T-helper 1 cell treated with Interleukin-12 subunit alpha and Interleukin-12 subunit beta and Interleukin-4 antibody, amounts not matched to agents 30 μg/mL and 1 μg/mL, for 36 hours (primary cell): ENCODE measurements around the gene SNRNP200.
"Not testable (repeated sequence)": the region's sequence is repeated elsewhere in the genome, so short reads cannot be mapped to it uniquely, and the experiment has no call there.

Experiments
- H3K27ac Mint-ChIP-seq: one replicate; pipeline ENCODE4 v1.8.0; 2021; ENCODE audit warnings: mild to moderate bottlenecking, mixed read lengths
- H3K27me3 Mint-ChIP-seq: one replicate; pipeline ENCODE4 v1.8.0; 2021; ENCODE audit warnings: low read depth, mixed read lengths
- H3K36me3 Mint-ChIP-seq: one replicate; pipeline ENCODE4 v1.8.0; 2021; ENCODE audit warnings: low read depth, mixed read lengths
- H3K4me1 Mint-ChIP-seq: one replicate; pipeline ENCODE4 v1.8.0; 2021; ENCODE audit warnings: low read depth, mixed read lengths
- H3K4me3 Mint-ChIP-seq: one replicate; pipeline ENCODE4 v1.8.0; 2021; ENCODE audit warnings: mild to moderate bottlenecking, moderate library complexity, mixed read lengths
- H3K9me3 Mint-ChIP-seq: one replicate; pipeline ENCODE4 v1.8.0; 2021; ENCODE audit warnings: mixed read lengths

The SNRNP200 gene

DNA sequence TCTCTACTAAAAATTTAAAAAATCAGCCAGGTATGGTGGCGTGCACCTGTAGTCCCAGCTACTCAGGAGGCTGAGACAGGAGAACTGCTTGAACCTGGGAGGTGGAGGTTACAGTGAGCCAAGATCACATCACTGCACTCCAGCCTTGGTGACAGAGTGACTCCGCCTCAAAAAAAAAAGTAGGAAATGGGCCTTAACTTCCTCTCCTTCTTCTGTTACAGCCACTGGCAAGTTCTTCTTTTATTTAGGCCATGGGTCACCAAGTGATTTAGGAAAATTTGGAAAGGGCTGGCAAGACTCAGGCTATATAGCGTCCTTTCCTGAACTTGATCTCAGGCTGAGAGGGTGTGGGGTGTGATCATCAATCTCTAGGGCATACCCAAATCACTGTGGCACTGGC is 47.6 kb downstream of the SNRNP200 start:
- peaks cover 40% of the 10 kb centered on the region for H3K4me1 Mint-ChIP-seq
- H3K27me3 Mint-ChIP-seq = not testable (repeated sequence)

DNA sequence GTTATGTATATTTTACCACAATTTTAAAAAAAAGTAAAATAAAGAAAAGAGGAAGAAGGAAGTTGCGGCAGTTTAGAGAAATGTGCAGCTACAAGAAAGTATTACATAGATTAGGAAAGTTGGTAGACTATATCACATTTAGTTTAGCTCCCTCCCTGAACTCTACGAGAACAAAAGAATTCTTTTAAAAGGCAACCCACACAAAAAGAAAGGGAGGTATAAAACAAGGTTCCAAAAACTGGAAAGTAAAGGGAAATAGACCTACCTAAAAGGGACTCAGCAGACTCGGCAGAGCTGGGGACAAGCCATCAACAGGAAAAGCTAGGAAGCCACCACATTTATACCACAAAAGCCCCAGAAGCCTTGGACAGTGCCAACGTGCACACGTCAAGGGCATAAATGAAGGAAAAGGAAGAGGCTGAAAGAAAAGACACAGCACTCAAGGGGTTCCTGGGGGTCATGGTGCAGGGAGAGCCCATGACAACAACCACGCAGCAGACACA is 48.7 kb downstream of the SNRNP200 start:
- Mint-ChIP-seq H3K9me3 (no peaks in the 10 kb centered on the region), H3K27me3 (no peaks in the 10 kb centered on the region), H3K27ac (peak overlapping the region; percentile 51), H3K4me1 (peaks cover 37% of the 10 kb centered on the region), H3K36me3 (peaks cover 45% of the 10 kb centered on the region), H3K4me3 (no peak overlapping the region)

More for the DNA sequence above, 47.6 kb downstream of the SNRNP200 start:
- H3K9me3 Mint-ChIP-seq, H3K4me3 Mint-ChIP-seq: not testable (repeated sequence)
- H3K36me3 Mint-ChIP-seq = peaks cover 36% of the 10 kb centered on the region
- peak overlapping the region; percentile 20 for H3K27ac Mint-ChIP-seq

DNA sequence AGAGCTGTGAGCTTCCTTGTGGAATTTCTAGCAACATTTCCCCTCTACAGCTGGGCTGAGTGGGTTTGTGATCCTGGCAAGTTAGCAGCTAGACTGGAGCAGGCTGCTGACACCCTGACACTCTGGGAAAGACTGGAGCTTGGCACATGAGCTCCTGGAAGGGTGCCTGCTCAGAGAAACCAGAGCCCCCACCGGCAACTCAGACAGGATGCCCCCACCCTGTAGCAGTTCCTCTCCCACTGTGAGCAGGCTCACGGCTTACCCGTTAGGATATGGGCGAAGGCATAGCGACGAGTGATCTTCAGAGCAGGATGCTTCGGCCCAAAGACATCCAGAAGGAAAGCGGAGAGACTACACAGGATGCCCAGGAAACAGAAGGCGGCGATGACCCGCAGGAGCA is 50.8 kb downstream of the SNRNP200 start:
- no peaks in the 10 kb centered on the region for H3K27me3 Mint-ChIP-seq
- H3K4me3 Mint-ChIP-seq = no peak overlapping the region
- peaks cover 29% of the 10 kb centered on the region for H3K4me1 Mint-ChIP-seq
- H3K36me3 Mint-ChIP-seq = peaks cover 46% of the 10 kb centered on the region
- H3K27ac Mint-ChIP-seq = no peak overlapping the region
- H3K9me3 Mint-ChIP-seq = no peaks in the 10 kb centered on the region

DNA sequence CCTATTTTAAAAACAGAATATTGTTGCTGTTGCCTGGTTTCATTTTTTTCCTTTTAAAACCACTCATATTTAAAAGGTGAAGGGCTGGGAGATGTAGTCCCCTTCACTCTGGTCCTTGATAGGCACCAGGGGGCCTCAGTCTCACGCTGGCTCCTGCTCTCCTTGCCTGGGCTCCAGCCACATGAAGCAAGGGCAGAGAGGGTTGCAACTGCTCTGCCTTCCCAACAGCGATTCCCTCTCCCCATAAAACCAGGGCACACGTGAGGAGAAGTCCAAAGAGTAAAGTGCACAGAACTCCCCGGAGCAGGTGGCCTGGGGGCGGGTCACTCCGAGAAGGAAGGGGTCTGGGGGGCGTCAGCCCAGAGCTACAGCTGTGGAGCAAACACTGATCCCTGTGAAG is 52.3 kb downstream of the SNRNP200 start:
- no peaks in the 10 kb centered on the region for H3K27me3 Mint-ChIP-seq
- H3K4me1 Mint-ChIP-seq = peaks cover 26% of the 10 kb centered on the region
- peaks cover 46% of the 10 kb centered on the region for H3K36me3 Mint-ChIP-seq
- no peaks in the 10 kb centered on the region for H3K9me3 Mint-ChIP-seq
- no peak overlapping the region for H3K27ac Mint-ChIP-seq
- no peak overlapping the region for H3K4me3 Mint-ChIP-seq

DNA sequence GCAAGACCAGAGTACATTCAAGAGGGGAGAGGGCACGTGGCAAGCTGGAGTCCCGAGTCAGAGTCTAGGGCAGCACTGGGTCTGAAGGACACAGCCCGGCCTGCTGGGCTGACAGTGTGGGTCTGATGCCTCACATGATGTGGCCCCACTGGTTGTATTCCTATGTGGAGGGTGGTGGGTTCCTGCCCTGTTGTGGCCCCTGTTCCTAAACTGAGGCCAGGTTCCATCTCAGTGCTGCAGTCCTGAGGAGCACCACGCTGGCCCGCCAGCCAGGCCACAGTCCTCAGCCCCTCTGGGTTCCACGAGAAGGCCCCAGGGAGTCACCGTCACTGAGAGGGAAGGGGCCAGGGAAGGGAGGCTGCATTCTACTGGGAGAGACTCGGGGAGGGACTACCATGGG is 52.8 kb downstream of the SNRNP200 start:
- Mint-ChIP-seq H3K4me3 (no peak overlapping the region), H3K27ac (no peak overlapping the region), H3K9me3 (no peaks in the 10 kb centered on the region), H3K4me1 (peaks cover 26% of the 10 kb centered on the region), H3K36me3 (peaks cover 48% of the 10 kb centered on the region), H3K27me3 (no peaks in the 10 kb centered on the region)

DNA sequence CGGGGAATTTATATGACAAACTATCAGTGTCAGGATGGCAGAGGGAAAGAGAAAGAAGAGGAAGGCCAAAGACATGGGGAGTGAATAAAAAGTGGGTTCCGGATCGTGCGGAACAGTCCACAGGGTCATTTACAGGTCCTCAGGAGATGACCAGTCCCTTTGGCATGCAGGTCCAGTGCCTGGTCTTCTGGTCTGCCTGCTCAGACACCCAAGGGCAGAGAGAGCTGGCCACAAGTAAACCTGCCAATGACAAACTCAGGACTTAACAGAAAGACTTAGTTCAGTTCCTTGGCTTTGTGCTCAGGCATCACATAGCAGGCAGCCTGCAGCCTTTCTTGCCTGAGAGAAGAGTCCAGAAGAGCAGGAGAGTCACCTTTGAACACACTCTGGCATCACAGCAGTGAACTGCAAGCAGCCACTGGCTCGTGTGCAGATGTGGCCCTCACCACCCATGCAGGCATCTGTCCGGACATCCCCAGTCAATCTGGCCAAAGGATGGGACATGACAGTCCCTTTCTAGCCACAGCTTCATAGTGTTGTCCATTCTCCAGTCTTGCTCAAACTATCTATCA is 53.5 kb downstream of the SNRNP200 start:
- Mint-ChIP-seq H3K36me3 (peaks cover 50% of the 10 kb centered on the region), H3K9me3 (no peaks in the 10 kb centered on the region), H3K4me3 (no peak overlapping the region), H3K4me1 (peaks cover 29% of the 10 kb centered on the region), H3K27me3 (no peaks in the 10 kb centered on the region), H3K27ac (no peak overlapping the region)

DNA sequence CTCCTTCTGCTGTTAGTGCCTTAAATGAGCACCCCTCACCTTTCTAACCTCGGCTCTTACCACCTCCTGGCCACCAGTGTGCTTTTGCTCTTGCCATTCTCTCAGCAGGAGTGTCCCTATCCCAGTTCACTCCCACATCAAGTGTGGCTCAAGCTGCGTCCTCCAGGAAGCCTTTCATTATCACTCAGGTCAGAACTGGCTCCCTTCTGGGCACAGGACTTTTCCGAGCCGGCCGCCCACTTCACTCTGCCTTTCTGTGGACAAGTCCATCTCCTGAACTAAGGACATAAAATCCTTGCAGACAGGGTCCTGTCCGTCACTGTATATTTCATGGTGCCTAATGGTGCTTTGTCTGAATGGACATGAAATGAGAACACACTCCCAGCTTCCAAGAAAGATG is 55.2 kb downstream of the SNRNP200 start:
- Mint-ChIP-seq H3K4me1 (peaks cover 37% of the 10 kb centered on the region), H3K9me3 (peaks cover 9% of the 10 kb centered on the region), H3K36me3 (peaks cover 54% of the 10 kb centered on the region), H3K27me3 (no peaks in the 10 kb centered on the region), H3K27ac (peak overlapping the region; percentile 9), H3K4me3 (no peak overlapping the region)

DNA sequence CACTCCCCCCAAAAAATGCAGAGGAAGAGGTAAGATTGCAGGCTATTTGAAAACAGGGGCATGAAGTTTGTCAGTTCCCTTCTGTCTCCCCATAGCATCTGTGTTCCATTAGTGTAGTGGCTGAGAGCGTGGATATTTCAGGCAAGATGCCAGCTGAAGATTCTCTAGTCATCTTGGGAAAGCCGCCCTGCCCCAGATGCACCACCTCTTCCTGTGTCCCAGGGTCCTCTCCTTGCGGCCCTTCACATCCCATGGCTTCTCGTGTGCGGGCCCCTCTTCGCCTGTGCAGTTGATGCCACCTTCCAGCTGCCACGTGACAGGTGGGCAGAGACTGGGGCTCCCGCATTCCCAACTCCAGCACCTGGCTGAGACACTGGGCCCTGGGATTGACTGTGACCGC is 55.7 kb downstream of the SNRNP200 start:
- Mint-ChIP-seq H3K4me1 (peaks cover 38% of the 10 kb centered on the region), H3K4me3 (no peak overlapping the region), H3K36me3 (peaks cover 55% of the 10 kb centered on the region), H3K9me3 (peaks cover 9% of the 10 kb centered on the region), H3K27ac (no peak overlapping the region), H3K27me3 (no peaks in the 10 kb centered on the region)

DNA sequence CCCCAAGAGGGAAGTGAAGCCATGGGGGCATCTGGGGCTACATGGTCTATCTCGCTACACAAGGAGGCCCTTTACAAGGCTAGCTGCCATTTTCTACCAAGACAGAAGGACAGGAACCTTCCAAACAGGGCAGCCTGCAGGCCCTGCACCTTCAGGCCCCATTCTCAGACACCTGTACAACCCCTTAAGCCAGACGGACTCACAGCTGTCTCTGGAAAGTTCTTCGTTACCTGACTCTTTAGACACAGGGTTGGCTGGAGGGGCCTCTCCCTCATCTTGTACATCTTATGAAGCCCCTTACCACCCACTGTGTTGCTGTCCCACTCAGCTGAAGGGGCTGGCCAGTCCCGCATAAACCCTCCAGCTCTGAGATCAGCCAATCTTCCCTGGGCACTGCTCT is 56.7 kb downstream of the SNRNP200 start:
- Mint-ChIP-seq H3K27me3 (no peaks in the 10 kb centered on the region), H3K27ac (no peak overlapping the region), H3K4me1 (peaks cover 40% of the 10 kb centered on the region)

DNA sequence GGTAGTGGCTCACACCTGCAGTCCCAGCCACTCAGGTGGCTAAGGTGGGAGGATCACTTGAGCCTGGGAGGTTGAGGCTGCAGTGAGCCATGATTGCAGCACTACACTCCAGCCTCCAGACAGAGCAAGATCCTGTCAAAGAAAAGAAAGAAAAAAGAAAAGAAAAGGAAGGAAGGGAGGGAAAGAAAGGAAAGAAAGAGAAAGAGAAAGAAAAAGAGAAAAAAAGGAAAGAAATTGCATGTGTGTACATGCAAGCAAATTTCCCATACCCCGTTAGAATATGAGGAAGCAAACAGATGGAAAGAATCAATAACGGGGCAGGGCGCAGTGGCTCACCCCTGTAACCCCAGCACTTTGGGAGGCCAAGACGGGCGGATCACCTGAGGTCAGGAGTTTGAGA is 57.5 kb downstream of the SNRNP200 start:
- Mint-ChIP-seq H3K4me1 (peaks cover 44% of the 10 kb centered on the region), H3K27me3 (no peaks in the 10 kb centered on the region), H3K27ac (no peak overlapping the region), H3K4me3 (no peak overlapping the region), H3K9me3 (peaks cover 9% of the 10 kb centered on the region), H3K36me3 (peaks cover 43% of the 10 kb centered on the region)

More for the DNA sequence above, 56.7 kb downstream of the SNRNP200 start:
- Mint-ChIP-seq H3K36me3 (peaks cover 47% of the 10 kb centered on the region), H3K9me3 (peaks cover 9% of the 10 kb centered on the region), H3K4me3 (no peak overlapping the region)

DNA sequence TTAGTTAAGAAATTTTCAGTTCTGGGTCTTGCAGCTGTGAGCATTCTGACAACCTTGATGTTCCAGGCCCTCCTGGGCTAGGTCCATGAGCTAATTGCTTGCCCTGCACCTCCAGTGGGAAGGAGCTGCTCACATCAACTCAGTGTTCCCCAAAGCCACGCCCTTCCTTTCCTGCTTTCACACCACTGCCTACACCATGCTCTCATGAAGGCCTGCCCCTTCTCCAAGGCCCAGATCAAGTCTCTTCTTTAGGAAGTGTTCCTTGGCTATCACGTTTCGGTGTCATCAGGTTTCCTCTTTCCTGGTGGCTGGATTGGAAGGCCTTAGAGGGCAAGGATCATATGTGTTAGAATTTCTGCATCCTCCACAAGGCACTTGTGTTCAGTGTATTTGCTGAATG is 58.3 kb downstream of the SNRNP200 start:
- Mint-ChIP-seq H3K27me3 (no peaks in the 10 kb centered on the region), H3K4me1 (peaks cover 53% of the 10 kb centered on the region), H3K9me3 (peaks cover 9% of the 10 kb centered on the region), H3K36me3 (peaks cover 36% of the 10 kb centered on the region), H3K4me3 (no peak overlapping the region), H3K27ac (peak overlapping the region; percentile 69)

DNA sequence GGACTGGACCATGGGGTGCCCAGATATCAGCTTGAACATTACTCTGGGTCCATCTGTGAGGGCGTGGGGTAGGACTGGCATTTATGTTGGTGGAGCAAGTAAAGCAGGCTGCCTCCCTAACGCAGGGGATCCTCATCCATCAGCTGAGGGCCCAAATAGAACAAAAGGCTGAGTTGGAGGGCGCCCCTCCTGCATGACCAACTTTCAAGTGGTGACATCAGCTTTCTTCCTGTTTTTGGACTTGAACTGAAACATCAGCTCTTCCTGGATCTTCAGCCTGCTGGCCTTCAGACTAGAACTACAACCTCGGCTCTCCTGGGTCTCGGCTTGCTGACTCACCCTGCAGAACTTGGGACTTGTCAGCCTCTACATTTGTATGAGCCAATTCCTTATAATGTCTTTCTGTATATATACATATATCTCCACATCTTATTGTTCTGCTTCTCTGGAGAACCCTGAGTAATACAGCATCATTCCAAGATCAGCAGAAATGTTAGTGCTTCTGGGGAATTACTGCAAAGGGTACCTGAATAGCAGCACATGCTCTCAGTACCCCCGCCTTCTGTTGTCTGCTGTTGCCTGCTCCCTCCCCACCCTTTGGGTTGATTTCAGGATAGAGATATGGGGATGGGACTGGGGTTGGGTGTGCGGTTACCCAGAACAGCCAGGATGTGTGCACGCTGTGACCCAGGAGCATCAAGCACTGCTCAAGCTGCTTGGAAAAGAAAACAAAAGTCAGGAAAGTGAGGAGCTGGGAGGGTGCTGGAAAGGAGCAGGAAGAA is 59.5 kb downstream of the SNRNP200 start:
- no peaks in the 10 kb centered on the region for H3K27me3 Mint-ChIP-seq
- peaks cover 58% of the 10 kb centered on the region for H3K4me1 Mint-ChIP-seq
- H3K4me3 Mint-ChIP-seq = no peak overlapping the region
- H3K36me3 Mint-ChIP-seq = peaks cover 31% of the 10 kb centered on the region
- peak overlapping the region; percentile 81 for H3K27ac Mint-ChIP-seq
- peaks cover 9% of the 10 kb centered on the region for H3K9me3 Mint-ChIP-seq

DNA sequence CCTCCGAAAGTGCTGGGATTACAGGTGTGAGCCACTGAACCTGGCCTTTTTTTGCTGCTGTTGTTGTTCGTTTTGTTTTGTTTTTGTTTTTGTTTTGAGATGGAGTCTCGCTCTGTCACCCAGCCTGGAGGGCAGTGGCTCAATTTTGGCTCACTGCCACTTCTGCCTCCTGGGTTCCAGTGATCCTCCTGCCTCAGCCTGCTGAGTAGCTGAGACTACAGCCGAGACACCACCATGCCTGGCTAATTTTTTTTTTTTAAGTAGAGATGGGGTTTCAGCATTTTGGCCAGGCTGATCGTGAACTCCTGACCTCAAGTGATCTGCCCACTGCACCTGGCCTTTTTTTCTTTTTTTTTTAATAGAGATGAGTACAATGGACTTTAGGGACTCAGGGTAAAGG is 61.5 kb downstream of the SNRNP200 start:
- H3K4me1 Mint-ChIP-seq = peaks cover 54% of the 10 kb centered on the region
- no peak overlapping the region for H3K27ac Mint-ChIP-seq
- peaks cover 25% of the 10 kb centered on the region for H3K36me3 Mint-ChIP-seq
- H3K9me3 Mint-ChIP-seq = peaks cover 9% of the 10 kb centered on the region
- no peaks in the 10 kb centered on the region for H3K27me3 Mint-ChIP-seq
- H3K4me3 Mint-ChIP-seq = no peak overlapping the region

DNA sequence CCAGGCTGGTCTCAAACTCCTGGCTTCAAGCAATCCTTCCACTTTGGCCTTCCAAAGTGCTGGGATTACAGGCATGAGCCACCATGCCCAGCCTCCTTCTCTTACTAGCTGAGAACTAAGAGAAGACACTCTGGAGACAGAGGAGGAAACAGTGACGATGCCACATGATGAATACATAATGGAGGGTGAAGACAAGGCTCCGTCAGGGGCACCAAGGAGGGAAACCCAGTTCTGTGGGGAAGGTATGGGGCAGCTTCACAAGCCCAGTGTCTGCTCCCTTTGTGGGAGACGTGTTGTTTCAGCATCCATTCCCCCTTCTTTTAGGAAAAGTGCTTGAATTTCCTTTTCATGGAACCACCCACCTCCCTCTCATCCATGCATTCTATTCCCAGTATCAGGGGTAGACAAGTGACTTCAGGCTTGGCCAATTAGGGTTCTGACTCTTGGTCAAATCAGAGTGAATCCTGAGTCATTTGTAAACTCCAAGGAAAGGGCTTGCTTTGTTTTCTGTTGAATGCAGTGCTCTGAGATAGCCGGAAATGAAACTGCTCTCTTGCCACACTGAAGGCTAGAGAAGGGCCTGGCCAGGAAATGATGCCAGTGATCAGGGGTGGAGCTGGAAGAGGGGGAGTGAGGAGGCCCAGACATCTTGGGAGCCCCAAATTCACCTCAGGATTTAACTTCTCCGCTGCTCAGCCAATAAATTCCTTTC is 63.3 kb downstream of the SNRNP200 start:
- no peaks in the 10 kb centered on the region for H3K27me3 Mint-ChIP-seq

DNA sequence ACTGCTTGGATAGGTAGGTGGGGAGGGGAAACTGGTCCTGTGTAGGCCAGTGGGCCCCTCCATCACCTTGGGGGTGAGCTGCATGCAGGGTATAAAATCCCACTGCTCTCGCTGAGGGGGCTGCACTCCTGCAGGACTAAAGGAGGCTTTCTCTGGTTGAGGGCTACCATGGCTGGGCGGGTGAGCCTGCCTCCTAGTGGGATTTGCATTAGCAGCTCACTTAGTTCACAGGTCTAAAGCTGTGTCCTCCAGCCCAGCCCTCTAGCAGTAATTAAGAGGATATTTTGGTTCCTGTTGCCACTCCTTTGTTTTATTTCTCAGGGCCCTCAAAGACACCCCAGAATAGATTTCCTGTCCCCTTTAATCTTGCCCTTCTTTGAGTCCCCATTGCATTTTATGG is 64.1 kb downstream of the SNRNP200 start:
- peak overlapping the region; percentile 94 for H3K27ac Mint-ChIP-seq
- H3K4me3 Mint-ChIP-seq = peak overlapping the region; percentile 61
- peaks cover 39% of the 10 kb centered on the region for H3K4me1 Mint-ChIP-seq
- no peaks in the 10 kb centered on the region for H3K27me3 Mint-ChIP-seq
- H3K36me3 Mint-ChIP-seq = peaks cover 14% of the 10 kb centered on the region
- peaks cover 9% of the 10 kb centered on the region for H3K9me3 Mint-ChIP-seq

More for the DNA sequence above, 63.3 kb downstream of the SNRNP200 start:
- peak overlapping the region; percentile 61 for H3K4me3 Mint-ChIP-seq
- peaks cover 46% of the 10 kb centered on the region for H3K4me1 Mint-ChIP-seq
- peaks cover 9% of the 10 kb centered on the region for H3K9me3 Mint-ChIP-seq
- peaks cover 19% of the 10 kb centered on the region for H3K36me3 Mint-ChIP-seq
- H3K27ac Mint-ChIP-seq = peak overlapping the region; percentile 94
